ENCODE measurements around the gene MAFF.

DNA sequence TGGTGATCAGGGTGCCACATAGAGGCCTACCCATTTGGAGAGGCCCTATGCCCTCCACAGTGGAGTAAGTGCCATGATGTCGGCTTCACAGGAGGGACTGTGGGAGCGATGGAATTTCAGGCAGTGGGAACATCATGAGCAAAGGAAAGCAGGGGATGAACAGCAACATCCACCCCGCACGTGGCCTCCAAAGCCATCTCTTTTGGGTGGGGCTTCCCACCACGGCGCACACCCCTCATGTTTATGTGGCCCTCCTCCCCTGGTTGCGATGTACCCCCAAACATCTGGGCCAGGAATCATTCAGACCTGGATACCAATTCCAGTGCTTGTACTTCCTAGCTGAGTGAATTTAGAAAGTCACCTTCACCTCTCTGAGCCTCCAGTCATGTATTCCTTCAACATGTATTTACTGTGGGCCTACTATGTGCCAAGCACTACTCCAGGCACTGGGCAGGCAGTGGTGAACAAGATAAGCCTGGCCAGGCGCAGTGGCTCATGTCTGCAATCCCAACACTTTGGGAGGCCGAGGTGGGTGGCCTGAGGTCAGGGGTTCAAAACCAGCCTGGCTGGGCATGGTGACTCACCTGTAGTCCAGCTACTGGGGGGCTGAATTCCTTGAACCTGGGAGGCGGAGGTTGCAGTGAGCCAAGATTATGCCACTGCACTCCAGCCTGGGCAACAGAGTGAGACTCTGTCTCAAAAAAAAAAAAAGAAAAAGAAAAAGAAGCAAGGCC, 1.8 kb upstream of the MAFF start:
- TF ChIP-seq POLR2A (IDR thresholded peaks at IDR 0.05; ENCODE audit: borderline replicate concordance, extremely low read depth, insufficient read depth, insufficient read length) (no peak), JUND (IDR thresholded peaks at IDR 0.05) (no peak), EZH2 (IDR thresholded peaks at IDR 0.05) (no peak)
- TF ChIP-seq, protein P1, sequence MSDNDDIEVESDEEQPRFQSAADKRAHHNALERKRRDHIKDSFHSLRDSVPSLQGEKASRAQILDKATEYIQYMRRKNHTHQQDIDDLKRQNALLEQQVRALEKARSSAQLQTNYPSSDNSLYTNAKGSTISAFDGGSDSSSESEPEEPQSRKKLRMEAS (IDR thresholded peaks at IDR 0.05) = no peak
